ENCODE results near the gene GSAP. TPM values are rescaled to one million over a fixed set of nuclear protein-coding genes. Genes with fewer than 3 reads are reported as not detected.
"Not testable (repeated sequence)": the region's sequence is repeated elsewhere in the genome, so short reads cannot be mapped to it uniquely, and the experiment has no call there.

GSAP gene
- total RNA-seq, 3 donors from 2014 or later: 8.0 to 16.7 (median 14.2) TPM

DNA sequence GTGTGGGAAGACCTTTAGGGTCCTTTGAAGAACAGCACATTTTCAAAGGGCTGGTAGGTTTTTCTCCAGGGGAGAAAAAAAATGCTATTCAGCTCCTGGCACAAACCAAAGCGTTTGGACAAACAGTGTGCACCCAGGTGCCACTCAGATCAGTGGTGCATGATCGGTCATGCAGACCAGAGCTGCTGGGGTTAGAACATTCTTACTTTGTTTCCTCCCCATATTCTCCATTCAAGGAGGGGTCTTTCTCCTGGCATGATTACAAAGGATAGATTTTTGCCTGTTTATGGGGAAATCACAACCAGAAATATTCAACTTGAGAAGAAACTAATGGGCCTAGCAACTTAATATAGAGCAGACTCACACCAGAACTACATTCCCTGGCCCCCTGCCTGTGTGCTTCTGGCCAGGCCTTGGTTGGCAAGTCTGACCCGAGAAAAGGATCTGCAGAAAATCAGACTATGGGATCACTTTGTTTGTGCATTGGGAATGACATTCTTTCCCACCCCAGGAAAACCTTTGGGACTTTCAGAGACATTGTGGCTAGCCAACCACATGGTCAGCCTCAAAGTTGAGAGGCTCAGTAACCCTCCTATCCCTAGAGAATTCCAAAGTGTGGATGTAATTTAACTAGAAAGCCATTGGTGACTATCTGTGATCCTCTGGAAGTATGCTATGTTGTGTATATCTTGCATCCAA lies 134.2 kb downstream of the GSAP start:
- Histone ChIP-seq H3K9me3 (no peaks in the 10 kb centered on the region), H3K36me3 (ENCODE audit: low read depth) (no peaks in the 10 kb centered on the region), H3K4me1 (ENCODE audit: low read depth) (no peaks in the 10 kb centered on the region), H3K4me3 (no peak overlapping the region)
- DNase-seq (no peak), ATAC-seq (no peak)
- intact Hi-C loops (cut with DNase I, micrococcal nuclease): no loop called here
- TF ChIP-seq, protein P1, sequence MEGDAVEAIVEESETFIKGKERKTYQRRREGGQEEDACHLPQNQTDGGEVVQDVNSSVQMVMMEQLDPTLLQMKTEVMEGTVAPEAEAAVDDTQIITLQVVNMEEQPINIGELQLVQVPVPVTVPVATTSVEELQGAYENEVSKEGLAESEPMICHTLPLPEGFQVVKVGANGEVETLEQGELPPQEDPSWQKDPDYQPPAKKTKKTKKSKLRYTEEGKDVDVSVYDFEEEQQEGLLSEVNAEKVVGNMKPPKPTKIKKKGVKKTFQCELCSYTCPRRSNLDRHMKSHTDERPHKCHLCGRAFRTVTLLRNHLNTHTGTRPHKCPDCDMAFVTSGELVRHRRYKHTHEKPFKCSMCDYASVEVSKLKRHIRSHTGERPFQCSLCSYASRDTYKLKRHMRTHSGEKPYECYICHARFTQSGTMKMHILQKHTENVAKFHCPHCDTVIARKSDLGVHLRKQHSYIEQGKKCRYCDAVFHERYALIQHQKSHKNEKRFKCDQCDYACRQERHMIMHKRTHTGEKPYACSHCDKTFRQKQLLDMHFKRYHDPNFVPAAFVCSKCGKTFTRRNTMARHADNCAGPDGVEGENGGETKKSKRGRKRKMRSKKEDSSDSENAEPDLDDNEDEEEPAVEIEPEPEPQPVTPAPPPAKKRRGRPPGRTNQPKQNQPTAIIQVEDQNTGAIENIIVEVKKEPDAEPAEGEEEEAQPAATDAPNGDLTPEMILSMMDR (IDR thresholded peaks at IDR 0.05): no peak

DNA sequence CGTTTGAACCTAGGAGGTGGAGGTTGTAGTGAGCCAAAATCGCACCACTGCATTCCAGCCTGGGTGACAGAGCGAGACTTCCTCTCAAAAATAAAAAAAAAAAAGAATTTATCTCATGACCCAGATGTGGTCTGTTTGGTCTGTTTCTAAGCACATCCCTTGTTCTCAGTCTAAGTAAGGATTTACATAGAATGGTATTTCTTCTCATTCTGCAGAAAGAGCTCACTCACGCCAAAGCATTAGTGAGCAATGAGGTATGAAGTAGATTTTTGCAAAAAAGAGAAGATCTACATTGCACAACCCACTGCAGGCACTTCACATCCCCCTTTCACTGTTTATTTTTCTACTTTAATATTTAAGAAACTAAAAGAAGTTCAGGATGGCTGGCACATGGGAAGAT lies 140.0 kb downstream of the GSAP start:
- intact Hi-C loops (cut with DNase I, micrococcal nuclease): no loop called here
- Histone ChIP-seq H3K4me1 (ENCODE audit: low read depth) (no peaks in the 10 kb centered on the region), H3K4me3 (no peak overlapping the region), H3K36me3 (ENCODE audit: low read depth) (no peaks in the 10 kb centered on the region), H3K9me3 (no peaks in the 10 kb centered on the region)
- DNase-seq: no peak
- no peak for ATAC-seq
- TF ChIP-seq, protein P1 (IDR thresholded peaks at IDR 0.05): no peak

DNA sequence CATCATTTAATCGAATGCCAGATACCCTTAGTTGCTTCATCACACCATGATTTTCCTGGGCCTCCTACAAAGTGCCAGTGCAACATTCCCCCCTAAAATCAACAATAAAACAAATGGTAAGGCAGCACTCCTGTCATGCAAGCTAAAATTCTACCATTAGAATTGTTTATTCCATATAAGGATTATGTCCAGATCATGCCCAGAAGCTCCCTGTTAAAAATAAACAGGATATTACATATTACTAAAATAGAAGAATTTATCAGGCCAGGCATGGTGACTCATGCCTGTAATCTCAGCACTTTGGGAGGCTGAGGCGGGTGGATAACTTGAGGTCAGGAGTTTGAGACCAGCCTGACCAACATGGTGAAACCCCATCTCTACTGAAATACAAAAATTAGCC lies 140.5 kb downstream of the GSAP start:
- DNase-seq; H3K36me3 ChIP-seq (ENCODE audit: low read depth); ATAC-seq; H3K9me3 ChIP-seq; H3K4me3 ChIP-seq; H3K4me1 ChIP-seq (ENCODE audit: low read depth); intact Hi-C loops (cut with DNase I, micrococcal nuclease): not testable (repeated sequence)

DNA sequence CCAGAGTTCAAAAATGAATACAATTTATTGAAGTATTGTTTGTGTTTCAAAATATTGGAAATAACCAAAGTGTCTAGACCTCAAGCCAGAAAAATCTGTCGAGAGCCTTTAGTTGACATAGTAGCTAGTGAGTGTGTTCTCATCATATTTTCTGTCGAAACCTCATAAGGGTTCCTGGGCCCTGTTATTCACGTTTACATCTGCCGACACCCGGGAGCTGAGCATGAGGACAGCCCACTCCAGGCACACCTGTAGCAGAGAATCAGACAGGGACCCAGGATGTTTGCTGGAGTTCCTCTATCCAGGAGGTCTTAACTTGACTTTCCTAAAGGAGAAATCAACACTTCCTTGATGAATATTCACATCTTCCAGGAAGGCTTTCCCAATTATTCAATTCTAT lies 144.4 kb downstream of the GSAP start:
- Histone ChIP-seq H3K4me1 (ENCODE audit: low read depth) (no peaks in the 10 kb centered on the region), H3K9me3 (no peaks in the 10 kb centered on the region), H3K4me3 (no peak overlapping the region), H3K36me3 (ENCODE audit: low read depth) (no peaks in the 10 kb centered on the region)
- ATAC-seq (no peak), DNase-seq (no peak)
- intact Hi-C loops (cut with DNase I, micrococcal nuclease): no loop called here
- TF ChIP-seq, protein P1 (IDR thresholded peaks at IDR 0.05): no peak

DNA sequence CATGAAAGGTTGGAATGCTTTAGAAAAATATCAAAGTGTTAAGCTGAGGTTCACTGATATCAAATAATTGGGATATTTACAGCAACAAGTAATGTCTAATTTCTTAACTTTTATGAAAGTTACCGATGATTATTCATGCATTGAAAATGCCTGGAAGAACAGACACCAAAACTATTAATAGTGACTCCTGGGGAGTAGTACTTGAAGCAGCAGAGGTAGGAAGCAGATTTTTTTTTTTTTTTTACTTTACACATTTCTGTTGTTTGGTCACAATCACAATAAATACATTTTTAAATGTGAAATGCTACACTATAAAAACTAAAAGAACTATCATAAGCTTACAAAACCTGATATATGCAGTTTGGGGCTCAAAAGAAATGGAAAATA lies 146.1 kb downstream of the GSAP start:
- TF ChIP-seq, protein P1 (IDR thresholded peaks at IDR 0.05): no peak
- intact Hi-C loops (cut with DNase I, micrococcal nuclease): no loop called here
- no peak for ATAC-seq

DNA sequence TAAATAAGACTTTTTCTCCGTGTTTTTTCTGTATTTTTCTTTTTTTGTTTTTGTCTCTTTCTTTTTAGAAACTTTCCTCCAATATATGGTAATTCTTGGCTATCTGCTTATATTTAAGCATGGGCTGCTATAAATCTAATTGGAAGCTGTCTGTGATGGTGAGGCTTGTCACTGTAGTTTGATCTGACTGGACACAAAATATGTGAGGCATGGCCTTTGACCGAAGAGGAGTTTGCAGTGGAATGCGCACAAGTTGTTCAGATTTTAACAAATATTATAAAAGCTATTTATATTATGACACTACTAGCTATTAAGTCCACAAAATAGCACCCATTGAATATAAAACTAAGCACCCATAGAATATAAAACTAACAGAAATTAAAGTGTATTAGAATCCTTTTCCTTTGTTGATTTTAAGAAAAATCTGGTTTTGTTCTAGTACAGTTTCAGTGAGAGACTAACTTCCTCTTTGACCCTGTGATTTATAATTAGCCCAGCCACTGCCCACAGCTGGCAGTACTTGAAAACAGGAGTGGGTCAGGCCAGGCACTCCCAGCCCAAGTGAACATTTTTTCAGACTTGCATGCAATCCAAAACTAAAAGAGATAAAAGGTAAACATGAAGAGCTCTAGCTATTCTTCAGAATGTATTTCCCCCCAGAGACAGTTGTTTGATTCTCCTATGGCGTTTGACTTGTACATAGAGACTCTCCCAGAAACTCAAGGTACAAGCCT lies 146.6 kb downstream of the GSAP start:
- DNase-seq (peak in 1 of 3 donors; percentile 18), ATAC-seq (peak; percentile 53)
- Histone ChIP-seq H3K36me3 (ENCODE audit: low read depth) (no peaks in the 10 kb centered on the region), H3K4me1 (ENCODE audit: low read depth) (no peaks in the 10 kb centered on the region), H3K9me3 (no peaks in the 10 kb centered on the region), H3K4me3 (no peak overlapping the region)
- TF ChIP-seq, protein P1 (IDR thresholded peaks at IDR 0.05): no peak
- intact Hi-C loops (cut with DNase I, micrococcal nuclease): no loop called here

More for the DNA sequence above, 146.1 kb downstream of the GSAP start:
- DNase-seq: no peak
- Histone ChIP-seq H3K9me3 (no peaks in the 10 kb centered on the region), H3K4me1 (ENCODE audit: low read depth) (no peaks in the 10 kb centered on the region), H3K36me3 (ENCODE audit: low read depth) (no peaks in the 10 kb centered on the region), H3K4me3 (no peak overlapping the region)
